Measurements from ENCODE around the gene DCAF5.
"Not testable (repeated sequence)": the region's sequence is repeated elsewhere in the genome, so short reads cannot be mapped to it uniquely, and the experiment has no call there.

The DCAF5 gene

GRCh38 chr14:69068744-69069421 is 84.0 kb downstream of the DCAF5 start:
- H3K4me3 ChIP-seq (ENCODE audit: low read depth, low read length): no peak overlapping the region
- no peak for DNase-seq (ENCODE audit: low read depth)
- TF ChIP-seq, protein P1, sequence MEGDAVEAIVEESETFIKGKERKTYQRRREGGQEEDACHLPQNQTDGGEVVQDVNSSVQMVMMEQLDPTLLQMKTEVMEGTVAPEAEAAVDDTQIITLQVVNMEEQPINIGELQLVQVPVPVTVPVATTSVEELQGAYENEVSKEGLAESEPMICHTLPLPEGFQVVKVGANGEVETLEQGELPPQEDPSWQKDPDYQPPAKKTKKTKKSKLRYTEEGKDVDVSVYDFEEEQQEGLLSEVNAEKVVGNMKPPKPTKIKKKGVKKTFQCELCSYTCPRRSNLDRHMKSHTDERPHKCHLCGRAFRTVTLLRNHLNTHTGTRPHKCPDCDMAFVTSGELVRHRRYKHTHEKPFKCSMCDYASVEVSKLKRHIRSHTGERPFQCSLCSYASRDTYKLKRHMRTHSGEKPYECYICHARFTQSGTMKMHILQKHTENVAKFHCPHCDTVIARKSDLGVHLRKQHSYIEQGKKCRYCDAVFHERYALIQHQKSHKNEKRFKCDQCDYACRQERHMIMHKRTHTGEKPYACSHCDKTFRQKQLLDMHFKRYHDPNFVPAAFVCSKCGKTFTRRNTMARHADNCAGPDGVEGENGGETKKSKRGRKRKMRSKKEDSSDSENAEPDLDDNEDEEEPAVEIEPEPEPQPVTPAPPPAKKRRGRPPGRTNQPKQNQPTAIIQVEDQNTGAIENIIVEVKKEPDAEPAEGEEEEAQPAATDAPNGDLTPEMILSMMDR (IDR thresholded peaks at IDR 0.05; ENCODE audit: low read depth, low read length, missing control alignments): no peak
- in situ Hi-C loops (cut with HindIII; ENCODE audit: low sequenced_read_pairs): no loop called here

GRCh38 chr14:69066396-69067171 is 86.3 kb downstream of the DCAF5 start:
- DNase-seq (ENCODE audit: low read depth): no peak
- in situ Hi-C loops (cut with HindIII; ENCODE audit: low sequenced_read_pairs): no loop called here
- TF ChIP-seq, protein P1 (IDR thresholded peaks at IDR 0.05; ENCODE audit: low read depth, low read length, missing control alignments): no peak
- no peak overlapping the region for H3K4me3 ChIP-seq (ENCODE audit: low read depth, low read length)

- in situ Hi-C loops (cut with HindIII; ENCODE audit: low sequenced_read_pairs); H3K4me3 ChIP-seq (ENCODE audit: low read depth, low read length); DNase-seq (ENCODE audit: low read depth): not testable (repeated sequence)
These were observed 87.0 kb downstream of the DCAF5 start for GRCh38 chr14:69065934-69066333.

DNA sequence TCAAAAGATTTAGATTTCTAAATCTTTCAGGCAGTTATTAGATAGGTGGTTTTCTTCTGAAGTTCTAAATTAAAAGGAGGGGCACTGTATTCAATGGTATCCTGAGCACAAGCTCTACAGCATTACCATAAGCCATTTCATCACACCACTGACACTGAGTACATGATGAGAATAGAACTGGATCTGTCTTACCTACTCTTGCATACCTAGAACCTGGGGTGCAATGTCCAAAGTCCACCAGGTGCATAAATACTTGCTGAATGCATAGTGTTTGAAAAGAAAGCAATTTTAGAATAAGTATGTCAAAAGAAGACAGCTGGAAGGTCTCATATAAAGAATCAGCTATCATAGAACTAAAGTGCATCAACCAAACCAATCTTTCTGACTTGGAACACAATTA is 88.3 kb downstream of the DCAF5 start:
- no peak overlapping the region for H3K4me3 ChIP-seq (ENCODE audit: low read depth, low read length)
- in situ Hi-C loops (cut with HindIII; ENCODE audit: low sequenced_read_pairs): no loop called here
- TF ChIP-seq, protein P1 (IDR thresholded peaks at IDR 0.05; ENCODE audit: low read depth, low read length, missing control alignments): no peak
- DNase-seq (ENCODE audit: low read depth): no peak

GRCh38 chr14:69059658-69060623 is 93.0 kb downstream of the DCAF5 start:
- in situ Hi-C loops (cut with HindIII; ENCODE audit: low sequenced_read_pairs): no loop called here
- TF ChIP-seq, protein P1 (IDR thresholded peaks at IDR 0.05; ENCODE audit: low read depth, low read length, missing control alignments): no peak
- no peak overlapping the region for H3K4me3 ChIP-seq (ENCODE audit: low read depth, low read length)
- peak; percentile 74 for DNase-seq (ENCODE audit: low read depth)

DNA sequence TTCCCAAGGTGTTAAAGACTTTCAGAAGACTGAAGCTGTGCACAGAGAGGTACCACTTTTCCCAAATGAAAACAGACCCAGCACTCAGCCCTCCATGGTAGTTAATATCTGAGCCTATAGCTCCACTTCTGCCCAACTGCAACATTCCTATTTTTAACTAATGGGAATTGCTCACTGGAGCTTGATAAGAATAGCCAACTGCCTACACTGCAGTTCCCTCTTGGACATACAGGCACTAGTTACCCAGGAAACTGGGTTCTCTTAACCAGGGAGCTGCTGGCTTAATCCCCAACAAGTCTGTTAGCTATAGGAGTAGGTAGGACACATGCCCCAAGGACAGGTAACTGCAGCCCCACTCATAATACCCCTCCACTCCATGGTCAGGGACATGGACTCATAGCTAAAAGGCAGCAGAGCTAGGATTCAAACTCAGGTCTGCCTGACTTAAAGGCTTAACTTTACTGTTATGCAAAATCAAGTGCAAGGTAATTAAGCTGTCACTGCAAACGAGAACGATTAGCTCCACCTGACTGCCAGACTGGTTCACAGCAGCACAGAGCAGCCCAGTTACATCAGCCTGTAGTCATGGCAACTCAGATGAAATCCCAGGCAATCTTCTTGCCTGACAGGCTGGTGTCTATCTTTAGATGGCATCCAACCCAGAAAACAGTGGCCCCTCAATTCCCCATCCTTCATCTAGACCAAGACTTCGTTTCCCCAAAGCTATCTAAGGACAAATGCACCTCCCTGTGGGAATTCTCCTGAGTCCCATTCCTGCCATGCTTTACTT is 96.7 kb downstream of the DCAF5 start:
- TF ChIP-seq, protein P1 (IDR thresholded peaks at IDR 0.05; ENCODE audit: low read depth, low read length, missing control alignments): peak; percentile 2
- no peak overlapping the region for H3K4me3 ChIP-seq (ENCODE audit: low read depth, low read length)
- in situ Hi-C loops (cut with HindIII; ENCODE audit: low sequenced_read_pairs): no loop called here
- no peak for DNase-seq (ENCODE audit: low read depth)

Data from astrocyte of the cerebellum (primary cell).